IMR-90 (cell line): ENCODE results near the gene YJU2. TPM values are rescaled to one million over a fixed set of nuclear protein-coding genes. Genes with fewer than 3 reads are reported as not detected.

Experiments used
- ATAC-seq: fragments of 200-7000 bp; cut with Tn5 transposase; 2 replicates; pipeline ENCODE4 v1.9.1; 2020; ENCODE audit warnings: low read depth, mild to moderate bottlenecking, moderate library complexity
- BruUV-seq: library from RNA; stranded (reverse); fragments of 400-500 nt; replicated peaks from 2 replicates; lab custom pipeline; 2021; lab: Mats Ljungman, UMichigan
- CTCF ChIA-PET: fragments of 300-600 bp; formaldehyde crosslinking; extraction: SDS; loops from one replicate; lab custom pipeline; 2021; ENCODE audit warnings: antibody characterized with exemption; lab: Yijun Ruan, JAX
- POLR2A ChIA-PET: fragments of 300-600 bp; sonication (Branson Sonifier 250); formaldehyde crosslinking; loops from one replicate; lab custom pipeline; 2022; ENCODE audit warnings: antibody characterized with exemption; ENCODE audit not compliant: unreplicated experiment; lab: Charles Lee
- DNase-seq: peaks from one replicate; pipeline ENCODE4 v3.0.0; 2013
- H2AFZ ChIP-seq: replicated peaks from 2 replicates; pipeline ENCODE3; 2013; ENCODE audit warnings: low read length, mild to moderate bottlenecking; ENCODE audit not compliant: poor library complexity
- H2AK5ac ChIP-seq: 2 replicates; pipeline ENCODE4 v1.6.1; 2013; ENCODE audit warnings: low read depth, low read length, inconsistent platforms
- H2AK9ac ChIP-seq: replicated peaks from 2 replicates; pipeline ENCODE3; 2013; ENCODE audit warnings: mild to moderate bottlenecking, low read depth, low read length, moderate library complexity; ENCODE audit not compliant: poor library complexity
- H2BK120ac ChIP-seq: 2 replicates; pipeline ENCODE4 v1.6.1; 2013; ENCODE audit warnings: low read depth, low read length, inconsistent platforms
- H2BK15ac ChIP-seq: 3 replicates; pipeline ENCODE4 v1.6.1; 2013; ENCODE audit warnings: low read depth, low read length, inconsistent platforms
- H2BK20ac ChIP-seq: 2 replicates; pipeline ENCODE4 v1.6.1; 2013; ENCODE audit warnings: low read depth, mild to moderate bottlenecking, inconsistent platforms, low read length, moderate library complexity
- H2BK5ac ChIP-seq: 2 replicates; pipeline ENCODE4 v1.6.1; 2013; ENCODE audit warnings: mild to moderate bottlenecking, low read depth, low read length, inconsistent platforms; ENCODE audit not compliant: poor library complexity, severe bottlenecking
- H3K14ac ChIP-seq: replicated peaks from 2 replicates; pipeline ENCODE4 v1.6.1; 2013; ENCODE audit warnings: low read depth, low read length, inconsistent platforms
- H3K18ac ChIP-seq: 2 replicates; pipeline ENCODE4 v1.6.1; 2013; ENCODE audit warnings: low read depth, low read length, control low read depth
- H3K23ac ChIP-seq: 2 replicates; pipeline ENCODE4 v1.6.1; 2013; ENCODE audit warnings: low read depth, low read length, inconsistent platforms
- H3K27ac ChIP-seq: 2 replicates; pipeline ENCODE4 v1.5.1; 2013; ENCODE audit warnings: mild to moderate bottlenecking, control low read depth, low read length; ENCODE audit not compliant: insufficient read depth
- H3K27me3 ChIP-seq: 2 replicates; pipeline ENCODE4 v1.6.1; 2013; ENCODE audit warnings: low read length; ENCODE audit not compliant: control insufficient read depth, insufficient read depth
- H3K36me3 ChIP-seq: 2 replicates; pipeline ENCODE4 v1.6.1; 2013; ENCODE audit warnings: low read length, mixed read lengths; ENCODE audit not compliant: control insufficient read depth, insufficient read depth
- H3K4ac ChIP-seq: 2 replicates; pipeline ENCODE4 v1.6.1; 2013; ENCODE audit warnings: low read depth, low read length, inconsistent platforms
- H3K4me1 ChIP-seq: 2 replicates; pipeline ENCODE4 v1.6.1; 2013; ENCODE audit warnings: low read length, mixed read lengths; ENCODE audit not compliant: control insufficient read depth, insufficient read depth
- H3K4me2 ChIP-seq: 2 replicates; pipeline ENCODE4 v1.6.1; 2013; ENCODE audit warnings: low read depth, mild to moderate bottlenecking, control low read depth, low read length, moderate library complexity
- H3K4me3 ChIP-seq: 2 replicates; pipeline ENCODE4 v1.5.1; 2013; ENCODE audit warnings: low read depth, mild to moderate bottlenecking, control low read depth, low read length, moderate library complexity; ENCODE audit not compliant: insufficient read depth
- H3K56ac ChIP-seq: 2 replicates; pipeline ENCODE4 v1.6.1; 2013; ENCODE audit warnings: low read length, inconsistent platforms; ENCODE audit not compliant: insufficient read depth; ENCODE audit errors: extremely low read depth
- H3K79me1 ChIP-seq, 2 experiments: 2 replicates each; pipeline ENCODE4 v1.6.1; 2013; ENCODE audit warnings: low read length in 2 of 2, inconsistent platforms in 1 of 2, low read depth in 1 of 2
- H3K9ac ChIP-seq: 2 replicates; pipeline ENCODE4 v1.6.1; 2013; ENCODE audit warnings: low read depth, low read length, control low read depth
- H3K9me1 ChIP-seq: 2 replicates; pipeline ENCODE4 v1.6.1; 2013; ENCODE audit warnings: low read length, inconsistent platforms; ENCODE audit not compliant: insufficient read depth
- H3K9me3 ChIP-seq: 2 replicates; pipeline ENCODE4 v1.6.1; 2013; ENCODE audit warnings: low read length; ENCODE audit not compliant: control insufficient read depth, insufficient read depth
- H4K20me1 ChIP-seq: 2 replicates; pipeline ENCODE4 v1.6.1; 2013; ENCODE audit warnings: low read length, inconsistent platforms; ENCODE audit not compliant: insufficient read depth
- H4K5ac ChIP-seq: 2 replicates; pipeline ENCODE4 v1.6.1; 2013; ENCODE audit warnings: mild to moderate bottlenecking, low read depth, low read length, control low read depth
- H4K8ac ChIP-seq, 2 experiments: 2 replicates each; pipeline ENCODE4 v1.6.1; 2013; ENCODE audit warnings: low read depth in 2 of 2, low read length in 2 of 2, control low read depth in 1 of 2, inconsistent platforms in 1 of 2
- H4K91ac ChIP-seq: 2 replicates; pipeline ENCODE4 v1.6.1; 2013; ENCODE audit warnings: low read depth, low read length, inconsistent platforms; ENCODE audit not compliant: insufficient read depth
- CHD1 ChIP-seq: IDR thresholded peaks from 2 replicates; pipeline ENCODE4 v1.6.1; 2012; ENCODE audit warnings: low read depth, low read length, improper control_type of control experiment
- NFE2L2 ChIP-seq: fragments of 150-350 bp; IDR thresholded peaks from 2 replicates; pipeline ENCODE4 v1.6.1; 2016; ENCODE audit warnings: low read depth, mild to moderate bottlenecking, low read length
- WGBS, 2 experiments: methylation state at CpG; one replicate each; pipeline versions ENCODE4 v1.1.5 to v1.1.7; 2013; ENCODE audit warnings: missing lambda C conversion rate in 2 of 2; ENCODE audit not compliant: insufficient read length in 1 of 2; ENCODE audit errors: extremely low coverage in 2 of 2; 5-methylcytosine and 5-hydroxymethylcytosine counted together
- dilution Hi-C: fragments of 300-500 bp; cut with HindIII; formaldehyde crosslinking; loops from one replicate; pipeline ENCODE4 v1.14.3; 2018; ENCODE audit warnings: low sequenced_read_pairs; ENCODE audit not compliant: unreplicated experiment
- in situ Hi-C: fragments of 300-500 bp; cut with MboI; formaldehyde crosslinking; loops from 3 replicates; pipeline ENCODE4 v1.14.3; 2019; ENCODE audit warnings: low sequenced_read_pairs, inconsistent platforms, mixed read lengths
- intact Hi-C: fragments of 100-400 bp; cut with micrococcal nuclease; formaldehyde crosslinking; loops from 2 replicates; pipeline ENCODE4 v1.10.0; 2022
- polyA plus RNA-seq, 3 experiments: library from polyadenylated mRNA; depleted of rRNA; stranded (reverse); fragments of >200 nt; gene quantifications; 2 replicates each; pipeline ENCODE4 v1.2.3, GENCODE V29; 2012; ENCODE audit warnings: low replicate concordance in 1 of 3
- total RNA-seq: library from RNA; depleted of rRNA; stranded (reverse); fragments of >200 nt; gene quantifications from 2 replicates; pipeline ENCODE4 v1.2.3, GENCODE V29; 2012
- TF ChIP-seq, protein P1 (sequence below): fragments of 150-350 bp; IDR thresholded peaks from 2 replicates; pipeline ENCODE4 v1.6.1; 2017; ENCODE audit warnings: mild to moderate bottlenecking, antibody characterized with exemption, low read length, low read depth

The YJU2 gene
- total and polyA plus RNA-seq, 2 of the 4 experiments (the other 2 are of a cell fraction): 15.6 to 18.9 TPM

DNA sequence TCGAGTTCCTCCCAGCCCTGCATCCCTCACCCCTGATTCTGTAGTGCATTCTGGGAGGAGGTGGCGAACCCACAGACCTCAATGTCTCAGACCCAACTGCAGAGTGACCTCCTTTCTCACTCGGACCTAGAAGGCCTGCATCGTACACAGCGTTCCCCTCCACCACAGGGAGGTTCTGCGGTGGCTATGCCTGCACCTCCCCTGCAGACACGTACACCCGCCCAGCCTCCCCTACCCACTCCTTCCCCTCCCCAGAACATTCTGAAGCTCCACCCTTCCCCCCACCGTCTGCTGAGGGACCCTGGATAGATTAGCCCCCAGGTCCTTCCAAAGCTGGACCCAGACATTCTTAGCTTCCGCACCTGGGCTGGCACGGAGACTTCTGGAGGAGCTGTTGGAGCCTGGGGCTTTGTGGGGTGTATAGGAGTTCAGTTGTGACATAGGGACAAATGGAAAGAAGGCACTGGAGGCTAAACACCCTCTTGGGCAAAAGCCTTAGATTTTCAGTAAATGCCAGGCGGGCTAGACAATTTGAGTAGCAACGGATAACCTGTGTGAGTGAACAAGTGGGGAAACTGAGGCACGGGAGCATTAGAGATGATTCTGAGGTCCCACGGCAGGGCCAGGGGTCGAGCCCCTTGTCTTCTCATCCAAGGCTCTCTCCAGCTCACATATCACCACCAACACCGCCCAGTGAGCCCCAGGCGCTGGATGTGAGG lies 57.1 kb downstream of the YJU2 start:
- peaks cover 0 to 3% of the 10 kb centered on the region in 2 experiments; a peak in 1 of 4 replicates for H3K79me1 ChIP-seq
- DNase-seq: no peak
- H4K20me1 ChIP-seq: no peaks in the 10 kb centered on the region
- dilution Hi-C loops: no loop called here
- TF ChIP-seq, protein P1, sequence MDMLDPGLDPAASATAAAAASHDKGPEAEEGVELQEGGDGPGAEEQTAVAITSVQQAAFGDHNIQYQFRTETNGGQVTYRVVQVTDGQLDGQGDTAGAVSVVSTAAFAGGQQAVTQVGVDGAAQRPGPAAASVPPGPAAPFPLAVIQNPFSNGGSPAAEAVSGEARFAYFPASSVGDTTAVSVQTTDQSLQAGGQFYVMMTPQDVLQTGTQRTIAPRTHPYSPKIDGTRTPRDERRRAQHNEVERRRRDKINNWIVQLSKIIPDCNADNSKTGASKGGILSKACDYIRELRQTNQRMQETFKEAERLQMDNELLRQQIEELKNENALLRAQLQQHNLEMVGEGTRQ: no peak
- TF ChIP-seq CHD1: no peak
- TF ChIP-seq NFE2L2: no peak
- no peak overlapping the region for H3K9ac ChIP-seq
- peak overlapping the region; percentile 52 for H2AK9ac ChIP-seq
- no peak overlapping the region for H2BK20ac ChIP-seq
- peak overlapping the region; percentile 79 for H2AFZ ChIP-seq
- H3K4me1 ChIP-seq: no peaks in the 10 kb centered on the region
- no peak overlapping the region for H2AK5ac ChIP-seq
- no peaks in the 10 kb centered on the region for H3K27me3 ChIP-seq
- ATAC-seq: no peak
- peaks cover 2% of the 10 kb centered on the region; the same call in 1 of the 2 replicates for H3K36me3 ChIP-seq
- no peak overlapping the region for H3K23ac ChIP-seq
- no peak overlapping the region for H3K4ac ChIP-seq
- H3K27ac ChIP-seq: no peak overlapping the region
- WGBS, 2 experiments: 56% methylated on average over 6 of the region's 18 CpGs; no CpG with 5 or more reads in 1 of the 2 experiments
- peak overlapping the region; percentile 70 for H3K4me2 ChIP-seq
- H3K14ac ChIP-seq: no peak overlapping the region
- H4K5ac ChIP-seq: no peak overlapping the region
- H3K18ac ChIP-seq: no peak overlapping the region
- H3K9me1 ChIP-seq: peaks cover 6% of the 10 kb centered on the region; the same call in 1 of the 2 replicates
- no peak overlapping the region for H2BK15ac ChIP-seq
- no peaks in the 10 kb centered on the region for H3K9me3 ChIP-seq
- H2BK5ac ChIP-seq: no peak overlapping the region
- ChIA-PET CTCF (no interaction called here), POLR2A (no interaction called here)
- peak overlapping the region; percentile 47; the same call in 1 of the 2 replicates for H3K4me3 ChIP-seq
- H3K56ac ChIP-seq: no peak overlapping the region; the same call in 1 of the 2 replicates
- H4K91ac ChIP-seq: no peak overlapping the region
- H4K8ac ChIP-seq: peak overlapping the region; percentile 12 to 84; a peak in 3 of 4 replicates
- no TSS peak for BruUV-seq
- intact Hi-C loops: no loop called here
- H2BK120ac ChIP-seq: no peak overlapping the region
- in situ Hi-C loops: no loop called here
